C4-2B (cell line): ENCODE data around the gene FGGY.

Experiments
- ZFX ChIP-seq: fragments of 450-650 bp; IDR thresholded peaks from 2 replicates; pipeline ENCODE4 v1.6.1; 2017
- TF ChIP-seq, protein P1 (sequence below): fragments of 450-650 bp; conservative IDR thresholded peaks from 2 replicates; pipeline ENCODE4 v1.5.1; 2017; ENCODE audit warnings: mild to moderate bottlenecking

DNA sequence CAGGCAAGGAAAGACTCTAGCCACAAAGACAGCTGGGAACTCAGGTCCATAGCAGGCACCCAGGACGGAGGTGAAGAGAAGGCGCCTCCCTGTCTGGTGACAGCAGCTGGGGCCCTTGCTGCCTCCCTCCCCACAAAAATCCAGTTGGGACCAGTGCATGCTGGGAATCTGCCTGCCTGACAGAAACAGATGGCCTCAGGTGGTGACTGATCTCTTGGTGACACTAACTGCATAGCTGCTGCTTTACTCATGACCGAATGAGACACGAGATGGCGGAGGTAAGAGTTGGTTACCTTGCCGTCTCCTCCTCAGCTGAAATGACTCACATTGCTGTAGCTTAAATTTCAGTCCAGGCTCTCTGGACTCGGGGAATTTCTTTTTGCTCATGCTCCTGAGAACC, 130.3 kb downstream of the FGGY start:
- TF ChIP-seq, protein P1, sequence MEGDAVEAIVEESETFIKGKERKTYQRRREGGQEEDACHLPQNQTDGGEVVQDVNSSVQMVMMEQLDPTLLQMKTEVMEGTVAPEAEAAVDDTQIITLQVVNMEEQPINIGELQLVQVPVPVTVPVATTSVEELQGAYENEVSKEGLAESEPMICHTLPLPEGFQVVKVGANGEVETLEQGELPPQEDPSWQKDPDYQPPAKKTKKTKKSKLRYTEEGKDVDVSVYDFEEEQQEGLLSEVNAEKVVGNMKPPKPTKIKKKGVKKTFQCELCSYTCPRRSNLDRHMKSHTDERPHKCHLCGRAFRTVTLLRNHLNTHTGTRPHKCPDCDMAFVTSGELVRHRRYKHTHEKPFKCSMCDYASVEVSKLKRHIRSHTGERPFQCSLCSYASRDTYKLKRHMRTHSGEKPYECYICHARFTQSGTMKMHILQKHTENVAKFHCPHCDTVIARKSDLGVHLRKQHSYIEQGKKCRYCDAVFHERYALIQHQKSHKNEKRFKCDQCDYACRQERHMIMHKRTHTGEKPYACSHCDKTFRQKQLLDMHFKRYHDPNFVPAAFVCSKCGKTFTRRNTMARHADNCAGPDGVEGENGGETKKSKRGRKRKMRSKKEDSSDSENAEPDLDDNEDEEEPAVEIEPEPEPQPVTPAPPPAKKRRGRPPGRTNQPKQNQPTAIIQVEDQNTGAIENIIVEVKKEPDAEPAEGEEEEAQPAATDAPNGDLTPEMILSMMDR: no peak
- TF ChIP-seq ZFX: no peak
